HG03108 (cell line): ENCODE data around the gene NLE1.

Experiments
- ATAC-seq: cut with Tn5 transposase; IDR thresholded peaks from one replicate; pipeline ENCODE4 v1.9.1; 2021; ENCODE audit warnings: moderate library complexity; ENCODE audit not compliant: unreplicated experiment

Gene NLE1

DNA sequence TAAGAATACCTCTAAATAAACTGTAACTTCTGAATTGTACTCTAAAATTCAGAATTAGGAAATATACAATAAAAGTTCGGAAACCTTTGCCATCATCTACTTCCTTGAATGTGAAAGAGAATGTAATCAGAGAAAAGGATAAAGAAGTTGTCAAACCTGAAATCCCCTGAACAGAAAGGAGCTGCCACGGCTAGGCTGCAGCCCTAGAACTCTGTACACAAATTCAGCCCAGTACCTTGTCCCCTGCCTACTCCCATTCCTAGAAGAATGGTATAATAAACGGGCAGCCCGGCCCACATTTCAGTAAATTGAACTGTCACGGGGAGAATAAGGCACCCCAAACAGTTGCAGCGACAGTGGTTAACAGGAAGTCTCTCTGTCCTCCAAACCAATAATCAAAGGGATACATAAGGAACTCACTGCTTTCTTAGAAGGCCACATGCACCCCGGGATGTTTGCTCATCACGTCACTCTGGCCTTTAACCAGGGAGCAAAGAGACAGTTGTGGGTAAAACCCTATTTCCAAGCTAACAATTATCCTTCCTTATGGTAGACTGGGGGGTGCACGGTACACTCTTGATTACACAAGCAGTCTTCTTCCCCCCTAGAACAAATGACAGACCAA, 54.3 kb downstream of the NLE1 start:
- no peak for ATAC-seq

DNA sequence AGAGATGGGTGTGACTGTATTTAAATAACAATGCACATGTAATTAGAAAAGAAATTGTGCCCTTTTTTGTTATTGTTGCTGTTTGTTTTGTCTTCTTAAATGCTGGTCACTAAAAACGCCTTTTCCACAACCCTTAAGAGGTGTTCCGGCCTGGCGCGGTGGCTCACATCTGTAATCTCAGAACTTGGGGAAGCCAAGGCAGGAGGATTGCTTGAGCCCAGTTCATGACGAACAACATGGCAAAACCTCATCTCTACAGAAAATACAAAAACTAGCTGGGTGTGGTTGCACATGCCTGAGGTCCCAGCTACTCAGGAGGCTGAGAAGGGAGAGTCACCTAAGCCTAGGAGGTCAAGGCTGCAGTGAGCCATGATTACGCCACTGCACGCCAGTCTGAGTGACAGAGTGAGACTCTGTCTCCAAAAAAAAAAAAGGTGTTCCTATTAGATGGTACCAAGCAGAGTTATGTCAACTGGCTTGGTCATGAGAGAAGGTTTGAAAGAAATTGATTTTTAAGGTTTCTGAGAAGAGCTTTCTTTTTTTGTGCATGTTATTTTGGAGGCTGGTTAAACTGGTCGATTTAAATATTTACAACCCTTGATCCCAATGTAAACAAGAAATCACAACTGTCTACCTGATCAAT, 55.1 kb downstream of the NLE1 start:
- ATAC-seq: no peak

DNA sequence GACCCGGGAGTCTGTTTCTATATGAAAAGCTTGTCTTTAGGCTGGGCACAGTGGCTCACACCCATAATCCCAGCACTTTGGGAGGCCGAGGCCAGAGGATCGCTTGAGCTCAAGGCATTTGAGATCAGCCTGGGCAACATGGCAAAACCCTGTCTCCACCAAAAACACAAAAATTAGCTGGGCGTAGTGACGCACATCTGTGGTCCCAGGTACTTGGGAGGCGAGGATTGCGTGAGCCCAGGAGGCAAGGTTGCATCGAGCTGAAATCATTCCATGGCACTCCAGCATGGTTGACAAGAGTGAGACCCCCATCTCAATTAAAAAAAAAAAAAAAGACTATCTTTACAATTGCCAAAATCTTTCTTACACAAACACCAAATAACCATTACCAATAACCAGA, 55.9 kb downstream of the NLE1 start:
- no peak for ATAC-seq

GRCh38 chr17:35084987-35085386, 57.1 kb downstream of the NLE1 start:
- ATAC-seq: no peak

- no peak for ATAC-seq
These were observed 59.0 kb downstream of the NLE1 start for GRCh38 chr17:35083071-35083470.

- no peak for ATAC-seq
These were observed 59.9 kb downstream of the NLE1 start for GRCh38 chr17:35082073-35082657.

- no peak for ATAC-seq
These were observed 60.5 kb downstream of the NLE1 start for GRCh38 chr17:35081638-35082037.

DNA sequence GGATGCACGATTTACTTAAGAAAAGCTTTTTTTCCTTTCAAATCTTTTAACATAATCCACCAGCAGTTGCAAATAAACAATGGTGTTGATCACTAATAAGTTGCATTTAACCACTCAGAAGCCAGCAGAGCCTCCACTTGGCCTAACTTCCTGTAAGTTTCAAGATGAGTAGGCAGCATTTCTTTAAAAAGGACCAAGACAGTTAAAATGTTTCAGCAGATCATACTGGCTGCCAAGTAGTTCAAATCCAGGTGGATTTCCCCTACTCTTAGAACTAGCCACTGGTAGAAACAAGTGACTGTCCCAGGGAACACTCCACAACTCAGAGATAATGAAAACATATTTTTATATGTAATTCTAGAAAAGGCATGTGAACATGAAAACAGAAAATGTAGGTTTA, 61.6 kb downstream of the NLE1 start:
- ATAC-seq: no peak

DNA sequence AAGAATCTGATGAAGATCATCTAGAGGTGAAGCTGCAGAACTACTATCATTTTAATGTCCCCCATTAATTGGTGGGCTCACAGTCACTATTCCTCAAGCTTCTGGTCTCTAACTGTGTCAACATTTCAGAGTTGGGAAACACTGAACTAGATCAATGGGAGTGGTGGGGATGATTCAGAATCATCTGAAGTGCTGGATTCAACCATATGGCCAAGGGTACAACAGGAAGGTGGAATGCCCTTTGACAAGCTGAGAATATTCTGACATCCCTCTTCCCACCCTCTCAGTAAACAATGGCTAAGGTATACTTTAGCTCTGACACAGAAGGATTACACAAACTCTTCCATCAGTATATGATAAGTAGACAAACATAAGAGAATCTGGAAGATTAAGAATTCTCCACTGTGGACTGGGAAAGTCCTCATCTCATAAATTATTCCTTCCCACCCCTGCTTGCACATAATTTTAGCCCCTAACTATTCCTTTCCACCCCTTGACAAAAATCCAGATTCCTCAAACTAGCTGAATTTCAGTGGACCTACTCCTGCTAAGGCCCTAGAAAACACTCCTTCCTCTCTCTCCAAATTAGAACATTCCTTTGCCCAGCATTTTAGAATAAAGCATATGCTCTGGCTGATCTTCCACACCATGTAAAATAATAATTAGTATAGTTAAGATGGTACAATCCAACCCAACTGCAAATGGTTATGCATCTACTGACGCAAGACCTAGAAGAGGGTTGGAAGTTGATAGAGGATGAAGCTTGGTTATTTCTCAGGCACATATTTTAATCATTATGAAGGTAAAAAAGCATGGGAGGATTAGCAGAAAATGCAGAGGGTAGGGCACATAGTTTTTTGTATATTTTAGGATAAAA, 62.3 kb downstream of the NLE1 start:
- no peak for ATAC-seq
